Chondrocyte (in vitro differentiated cells): ENCODE measurements around the gene MYO16. TPM values are rescaled to one million over a fixed set of nuclear protein-coding genes. Genes with fewer than 3 reads are reported as not detected.

Experiments used
- DNase-seq: peaks from one replicate; pipeline ENCODE4 v3.0.0; 2021; ENCODE audit warnings: mixed read lengths, low spot score
- H3K27ac Mint-ChIP-seq: one replicate; pipeline ENCODE4 v1.8.0; 2021; ENCODE audit warnings: mild to moderate bottlenecking, moderate library complexity, mixed read lengths; ENCODE audit not compliant: unreplicated experiment
- H3K27me3 Mint-ChIP-seq: 2 replicates; pipeline ENCODE4 v1.8.0; 2021; ENCODE audit warnings: low read depth, mixed read lengths
- H3K36me3 Mint-ChIP-seq: 2 replicates; pipeline ENCODE4 v1.8.0; 2021; ENCODE audit warnings: low read depth, mixed read lengths
- H3K4me1 Mint-ChIP-seq: 2 replicates; pipeline ENCODE4 v1.8.0; 2021; ENCODE audit warnings: low read depth, mild to moderate bottlenecking, mixed read lengths
- H3K4me3 Mint-ChIP-seq: one replicate; pipeline ENCODE4 v1.8.0; 2021; ENCODE audit warnings: mild to moderate bottlenecking, moderate library complexity, mixed read lengths; ENCODE audit not compliant: unreplicated experiment
- H3K9me3 Mint-ChIP-seq: 2 replicates; pipeline ENCODE4 v1.8.0; 2021; ENCODE audit warnings: low read depth, mixed read lengths
- CTCF ChIP-seq: fragments of 200-600 bp; sonication (generic); IDR thresholded peaks from 2 replicates; pipeline ENCODE4 v1.5.0; 2021; ENCODE audit warnings: antibody characterized with exemption, mild to moderate bottlenecking, moderate library complexity
- total RNA-seq: library from RNA; stranded (reverse); gene quantifications from 3 replicates; pipeline ENCODE4 v1.2.1, GENCODE V29; 2021

Gene MYO16
- total RNA-seq, 1 donor from 2014 or later: 0.12 TPM

GRCh38 chr13:108656742-108657141, 27.3 kb downstream of the MYO16 start:
- DNase-seq: no peak
- H3K27me3 Mint-ChIP-seq: peaks cover 6% of the 10 kb centered on the region
- H3K4me3 Mint-ChIP-seq: no peak overlapping the region
- no peak for TF ChIP-seq CTCF
- H3K36me3 Mint-ChIP-seq: no peaks in the 10 kb centered on the region
- peaks cover 9% of the 10 kb centered on the region for H3K4me1 Mint-ChIP-seq
- H3K9me3 Mint-ChIP-seq: peaks cover 7% of the 10 kb centered on the region
- no peak overlapping the region for H3K27ac Mint-ChIP-seq

GRCh38 chr13:108657519-108657918, 28.1 kb downstream of the MYO16 start:
- Mint-ChIP-seq H3K4me1 (peaks cover 9% of the 10 kb centered on the region), H3K27ac (no peak overlapping the region), H3K36me3 (no peaks in the 10 kb centered on the region), H3K27me3 (peaks cover 8% of the 10 kb centered on the region), H3K9me3 (peaks cover 7% of the 10 kb centered on the region), H3K4me3 (no peak overlapping the region)
- no peak for TF ChIP-seq CTCF
- DNase-seq: no peak

GRCh38 chr13:108662528-108662927, 33.1 kb downstream of the MYO16 start:
- Mint-ChIP-seq H3K36me3 (no peaks in the 10 kb centered on the region), H3K27ac (no peak overlapping the region), H3K9me3 (no peaks in the 10 kb centered on the region)

GRCh38 chr13:108663710-108664109, 34.3 kb downstream of the MYO16 start:
- Mint-ChIP-seq H3K27ac (no peak overlapping the region), H3K4me1 (peaks cover 1% of the 10 kb centered on the region), H3K9me3 (no peaks in the 10 kb centered on the region), H3K36me3 (no peaks in the 10 kb centered on the region), H3K27me3 (peaks cover 14% of the 10 kb centered on the region), H3K4me3 (no peak overlapping the region)
- no peak for DNase-seq
- TF ChIP-seq CTCF: no peak

More at GRCh38 chr13:108662528-108662927, 33.1 kb downstream of the MYO16 start:
- peaks cover 14% of the 10 kb centered on the region for H3K27me3 Mint-ChIP-seq
- DNase-seq: no peak
- H3K4me1 Mint-ChIP-seq: peaks cover 4% of the 10 kb centered on the region
- TF ChIP-seq CTCF: no peak
- no peak overlapping the region for H3K4me3 Mint-ChIP-seq

- no peak for TF ChIP-seq CTCF
- peaks cover 5% of the 10 kb centered on the region for H3K9me3 Mint-ChIP-seq
- H3K4me1 Mint-ChIP-seq: no peaks in the 10 kb centered on the region
- no peaks in the 10 kb centered on the region for H3K36me3 Mint-ChIP-seq
- no peak for DNase-seq
- H3K27ac Mint-ChIP-seq: no peak overlapping the region
- no peak overlapping the region for H3K4me3 Mint-ChIP-seq
- H3K27me3 Mint-ChIP-seq: peaks cover 13% of the 10 kb centered on the region
These were observed 37.8 kb downstream of the MYO16 start for GRCh38 chr13:108667205-108667604.
